ENCODE data around the gene LCTL. TPM values are rescaled to one million over a fixed set of nuclear protein-coding genes. Genes with fewer than 3 reads are reported as not detected.

The LCTL gene
- total RNA-seq (not detected), polyA plus RNA-seq (not detected)

DNA sequence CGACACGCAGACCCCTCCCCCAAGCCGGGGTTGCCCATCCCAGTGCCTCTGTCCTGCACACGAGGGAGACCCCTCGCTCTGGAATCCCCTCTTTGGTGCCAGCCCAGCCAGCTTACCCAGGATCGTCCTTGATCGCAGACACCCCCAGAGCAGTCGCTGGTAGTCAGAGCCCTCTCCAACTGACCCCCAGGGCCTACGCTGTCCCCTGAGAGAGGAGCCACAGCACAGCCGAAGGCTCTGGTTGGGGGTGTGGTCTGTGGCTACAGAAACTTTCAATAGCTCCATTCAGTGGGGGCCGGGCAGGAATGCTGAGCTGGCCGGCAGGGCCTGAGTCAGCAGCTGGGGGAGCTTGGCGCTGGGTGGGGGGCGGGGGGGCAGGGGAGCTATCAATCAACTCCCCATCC is at the start of gene LCTL:
Gene LCTL (minus strand): TSS at position 258 of the 404 bp plus-strand sequence. CDS start 633 bp downstream, outside the sequence.
- WGBS, 2 donors = 60 to 61% methylated on average over 14 of the region's 14 CpGs
- no peak for FAIRE-seq
- intact Hi-C loops (cut with DNase I) = no loop called here

DNA sequence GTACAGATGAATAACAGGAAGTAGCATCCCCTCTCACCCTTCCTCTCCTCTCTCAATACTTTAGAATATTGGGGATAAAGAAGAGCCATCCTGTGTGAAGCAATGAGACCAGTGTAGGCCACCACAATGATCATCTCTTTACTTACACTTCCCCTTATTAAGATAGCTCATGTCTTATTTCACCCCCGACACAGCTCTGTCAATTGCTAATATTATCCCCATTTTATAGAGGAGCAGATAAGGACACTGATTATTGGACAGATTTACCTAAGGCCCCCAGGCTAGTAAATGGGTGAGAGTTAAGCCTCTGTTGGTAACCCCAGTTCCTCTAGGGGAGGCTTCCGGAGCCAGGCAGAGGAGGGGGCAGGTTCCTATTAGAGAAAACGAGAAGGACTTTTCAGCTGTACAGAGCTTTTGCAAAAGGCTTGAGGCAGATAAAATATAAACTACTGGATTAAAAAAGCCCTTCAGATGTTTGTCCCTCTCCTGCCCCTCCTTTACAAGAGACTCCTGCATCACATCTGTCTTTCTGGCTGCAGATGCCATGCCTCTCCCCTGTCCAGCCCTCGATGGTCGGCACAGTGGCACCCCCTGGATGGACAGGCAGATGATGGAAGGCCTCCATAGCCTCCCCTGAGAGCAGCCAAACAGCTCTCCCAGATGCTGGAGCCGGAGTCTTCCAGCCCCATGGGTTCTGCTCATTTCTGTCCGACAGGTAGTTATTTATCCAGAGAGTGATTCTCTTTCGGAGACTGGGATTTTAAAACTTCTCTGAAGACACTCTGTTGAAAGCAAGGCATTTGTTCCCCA is 49.4 kb upstream of the LCTL start:
- Histone ChIP-seq H3K36me3 (no peaks in the 10 kb centered on the region), H3K27ac (no peak overlapping the region), H3K27me3 (no peaks in the 10 kb centered on the region), H3K9me3 (no peaks in the 10 kb centered on the region), H3K4me1 (peaks cover 0 to 5% (median 0%) of the 10 kb centered on the region in 3 donors), H3K4me3 (no peak overlapping the region)
- DNase-seq (no peak), ATAC-seq (no peak), FAIRE-seq (no peak)
- TF ChIP-seq CTCF (IDR thresholded peaks at IDR 0.05) = no peak
- intact Hi-C loops (cut with DNase I) = loop anchor here in 1 of 3 donors (5.0 kb wide), 2 partner anchors 82 to 157 kb away; no protein-coding TSS in a partner anchor
- WGBS, 2 donors = 65 to 71% methylated on average over 8 of the region's 8 CpGs

More for the DNA sequence above, at the start of gene LCTL:
- ATAC-seq (peak in 1 of 4 donors; percentile 15), DNase-seq (no peak)
- no peaks in the 10 kb centered on the region for H3K27me3 ChIP-seq
- no peak within 1 kb of the TSS for H3K4me3 ChIP-seq
- no peak within 1 kb of the TSS for H3K27ac ChIP-seq
- no peaks in the 10 kb centered on the region for H3K4me1 ChIP-seq
- no peaks in the 10 kb centered on the region for H3K36me3 ChIP-seq
- H3K9me3 ChIP-seq = no peaks in the 10 kb centered on the region
- TF ChIP-seq CTCF (IDR thresholded peaks at IDR 0.05) = no peak

DNA sequence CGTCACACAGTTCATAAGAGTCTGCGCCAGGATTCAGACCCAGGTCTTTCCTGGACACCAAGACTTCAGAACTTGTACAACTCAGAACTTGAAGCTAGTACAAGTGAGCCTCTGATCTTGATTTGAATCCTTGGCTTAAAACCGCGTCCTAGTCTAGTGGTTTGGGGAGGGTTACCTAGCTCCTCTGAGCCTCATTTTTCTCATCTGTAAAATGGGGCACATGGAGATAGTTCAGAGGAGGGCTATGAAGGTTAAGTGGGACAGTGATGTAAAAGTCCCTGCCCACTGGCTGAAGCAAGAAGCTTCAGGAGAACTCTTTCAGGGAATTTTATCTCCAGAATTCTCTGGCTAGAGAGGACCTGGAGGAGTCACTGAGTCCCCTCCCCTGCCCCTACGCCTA is 48.7 kb upstream of the LCTL start:
- no peak for TF ChIP-seq CTCF (IDR thresholded peaks at IDR 0.05)
- ATAC-seq (no peak), FAIRE-seq (no peak), DNase-seq (no peak)
- WGBS, 2 donors = 90 to 97% methylated on average over 5 of the region's 5 CpGs
- H3K27ac ChIP-seq = no peak overlapping the region
- H3K4me1 ChIP-seq = peaks cover 0 to 5% (median 0%) of the 10 kb centered on the region in 3 donors
- intact Hi-C loops (cut with DNase I) = loop anchor here in 1 of 3 donors (5.0 kb wide), 2 partner anchors 83 to 158 kb away; no protein-coding TSS in a partner anchor
- H3K4me3 ChIP-seq = no peak overlapping the region
- H3K9me3 ChIP-seq = no peaks in the 10 kb centered on the region
- H3K27me3 ChIP-seq = no peaks in the 10 kb centered on the region
- no peaks in the 10 kb centered on the region for H3K36me3 ChIP-seq

- Histone ChIP-seq H3K27ac (no peak overlapping the region), H3K4me1 (peaks cover 0 to 5% (median 0%) of the 10 kb centered on the region in 3 donors), H3K36me3 (no peaks in the 10 kb centered on the region), H3K9me3 (no peaks in the 10 kb centered on the region), H3K27me3 (no peaks in the 10 kb centered on the region), H3K4me3 (no peak overlapping the region)
- FAIRE-seq = no peak
- no peak for DNase-seq
- ATAC-seq = no peak
- no peak for TF ChIP-seq CTCF (IDR thresholded peaks at IDR 0.05)
- intact Hi-C loops (cut with DNase I) = loop anchor here in 1 of 3 donors (5.0 kb wide), 2 partner anchors 84 to 159 kb away; no protein-coding TSS in a partner anchor
- WGBS, 2 donors = 90 to 93% methylated on average over 3 of the region's 3 CpGs
Observed at GRCh38 chr15:66613743-66614142, 47.9 kb upstream of the LCTL start.
